KOPT-K1 (cell line): ENCODE data around the gene HIVEP3.
"Not testable (repeated sequence)": the region's sequence is repeated elsewhere in the genome, so short reads cannot be mapped to it uniquely, and the experiment has no call there.

ENCODE experiments used
- H3K27ac ChIP-seq: fragments of 200-600 bp; sonication (generic); 2 replicates; pipeline ENCODE4 v1.5.1; 2016; ENCODE audit warnings: antibody characterized with exemption, mild to moderate bottlenecking, low read depth, low read length; ENCODE audit not compliant: poor library complexity, severe bottlenecking
- H3K36me3 ChIP-seq: fragments of 200-600 bp; sonication (generic); 2 replicates; pipeline ENCODE4 v1.5.1; 2017; ENCODE audit warnings: antibody characterized with exemption, mild to moderate bottlenecking, low read length, moderate library complexity; ENCODE audit not compliant: insufficient read depth
- H3K9me3 ChIP-seq: fragments of 200-600 bp; sonication (generic); 2 replicates; pipeline ENCODE4 v1.5.1; 2017; ENCODE audit warnings: antibody characterized with exemption, low read length, mild to moderate bottlenecking; ENCODE audit not compliant: insufficient read depth, poor library complexity, severe bottlenecking

The HIVEP3 gene

GRCh38 chr1:41573785-41574713 is 344.7 kb downstream of the HIVEP3 start:
- Histone ChIP-seq H3K9me3 (no peaks in the 10 kb centered on the region), H3K36me3 (peaks cover 60% of the 10 kb centered on the region), H3K27ac (peak overlapping the region; percentile 53)

GRCh38 chr1:41573194-41573593 is 345.5 kb downstream of the HIVEP3 start:
- H3K36me3 ChIP-seq: peaks cover 58% of the 10 kb centered on the region
- no peak overlapping the region for H3K27ac ChIP-seq
- no peaks in the 10 kb centered on the region for H3K9me3 ChIP-seq

GRCh38 chr1:41572224-41572623 is 346.5 kb downstream of the HIVEP3 start:
- Histone ChIP-seq H3K9me3 (no peaks in the 10 kb centered on the region), H3K27ac (no peak overlapping the region), H3K36me3 (peaks cover 52% of the 10 kb centered on the region)

- Histone ChIP-seq H3K27ac (no peak overlapping the region), H3K9me3 (no peaks in the 10 kb centered on the region), H3K36me3 (peaks cover 56% of the 10 kb centered on the region)
These were observed 347.7 kb downstream of the HIVEP3 start for GRCh38 chr1:41571041-41571440.

DNA sequence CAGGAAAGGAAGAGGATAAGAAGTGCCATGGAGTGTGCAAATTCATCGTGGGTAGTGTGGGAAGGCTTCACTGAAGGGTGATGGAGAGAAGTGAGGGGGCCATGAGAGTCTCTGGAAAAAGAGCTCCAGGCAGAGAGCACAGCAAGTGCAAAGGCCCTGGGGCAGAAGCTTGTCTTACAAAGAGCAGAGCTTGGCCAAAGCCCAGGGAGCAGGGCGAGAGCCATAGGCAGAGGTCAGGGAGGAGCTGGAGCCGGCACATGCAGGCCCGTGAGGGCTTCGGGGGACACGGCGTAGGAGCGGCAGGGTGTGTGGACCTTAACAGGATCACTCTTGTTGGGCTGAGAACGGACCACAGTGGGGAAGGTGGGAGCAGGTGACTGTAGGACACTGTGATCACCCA is 350.5 kb downstream of the HIVEP3 start:
- H3K36me3 ChIP-seq: peaks cover 40% of the 10 kb centered on the region
- H3K9me3 ChIP-seq: no peaks in the 10 kb centered on the region
- no peak overlapping the region for H3K27ac ChIP-seq

DNA sequence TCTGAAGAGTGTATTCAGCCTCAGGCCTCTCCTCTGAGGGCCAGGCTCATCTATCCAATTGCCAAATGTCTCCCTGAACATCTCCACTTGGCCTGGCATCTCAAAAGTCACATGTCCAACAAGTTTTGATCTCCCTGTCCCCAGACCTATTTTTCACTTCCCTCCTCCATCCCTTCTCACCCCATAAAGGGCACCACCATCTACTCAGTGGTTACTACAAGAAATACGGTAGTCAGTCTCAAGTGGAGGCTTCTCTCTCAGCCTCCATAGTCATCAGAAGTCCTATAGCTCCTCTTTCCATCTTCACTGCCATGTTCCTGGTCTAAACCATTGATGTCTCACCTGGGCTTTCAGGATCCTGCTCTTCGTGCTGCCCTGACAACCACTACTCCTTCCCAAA is 351.8 kb downstream of the HIVEP3 start:
- no peaks in the 10 kb centered on the region for H3K9me3 ChIP-seq
- H3K27ac ChIP-seq: no peak overlapping the region
- peaks cover 30% of the 10 kb centered on the region for H3K36me3 ChIP-seq

- Histone ChIP-seq H3K27ac (no peak overlapping the region), H3K9me3 (no peaks in the 10 kb centered on the region), H3K36me3 (peaks cover 24% of the 10 kb centered on the region)
These were observed 352.3 kb downstream of the HIVEP3 start for GRCh38 chr1:41566274-41566885.

GRCh38 chr1:41564741-41565475 is 353.8 kb downstream of the HIVEP3 start:
- Histone ChIP-seq H3K27ac (no peak overlapping the region), H3K9me3 (no peaks in the 10 kb centered on the region), H3K36me3 (peaks cover 21% of the 10 kb centered on the region)

DNA sequence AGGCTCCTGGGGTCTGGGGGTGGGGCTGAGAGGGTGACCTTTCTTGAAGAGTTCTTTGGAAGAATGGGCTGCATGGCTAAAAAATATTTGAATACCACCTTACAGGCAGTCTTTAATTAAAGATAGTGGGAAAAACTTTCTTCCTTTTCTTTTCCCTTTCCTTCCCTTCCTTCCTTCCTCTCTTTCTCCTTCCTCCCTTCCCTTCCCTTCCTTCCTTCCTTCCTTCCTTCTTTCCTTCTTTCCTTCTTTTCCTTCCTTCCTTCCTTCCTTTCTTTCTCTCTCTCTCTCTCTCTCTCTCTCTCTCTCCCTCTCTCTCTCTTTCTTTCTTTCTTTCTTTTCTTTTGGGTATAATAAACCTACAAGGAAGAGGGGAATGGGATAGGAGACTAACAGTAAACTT is 356.4 kb downstream of the HIVEP3 start:
- peaks cover 2% of the 10 kb centered on the region for H3K9me3 ChIP-seq
- H3K27ac ChIP-seq: no peak overlapping the region
- H3K36me3 ChIP-seq: peaks cover 24% of the 10 kb centered on the region

DNA sequence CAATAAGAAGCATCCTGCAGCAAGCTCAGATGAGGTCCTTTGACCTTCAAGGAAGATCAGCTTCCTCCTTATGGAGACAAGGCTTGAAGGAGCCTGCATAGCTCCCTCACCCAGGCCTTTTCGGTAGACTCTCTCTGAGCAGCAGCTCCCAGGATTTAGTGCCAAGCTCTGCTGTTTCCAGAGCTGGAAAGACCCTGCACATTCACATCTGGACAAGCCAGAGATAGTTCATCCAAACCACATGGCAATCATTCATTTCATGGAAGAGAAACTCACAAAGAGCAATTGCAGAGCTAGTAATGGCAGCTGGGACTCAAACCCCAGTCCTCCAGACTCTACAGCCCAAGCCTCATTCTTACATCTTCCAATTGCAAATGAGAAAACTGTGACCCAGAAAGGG is 357.8 kb downstream of the HIVEP3 start:
- Histone ChIP-seq H3K27ac (no peak overlapping the region), H3K9me3 (peaks cover 9% of the 10 kb centered on the region), H3K36me3 (peaks cover 29% of the 10 kb centered on the region)

- Histone ChIP-seq H3K36me3 (peaks cover 33% of the 10 kb centered on the region), H3K27ac (no peak overlapping the region), H3K9me3 (peaks cover 9% of the 10 kb centered on the region)
These were observed 358.2 kb downstream of the HIVEP3 start for GRCh38 chr1:41560496-41560895.

- no peak overlapping the region for H3K27ac ChIP-seq
- peaks cover 14% of the 10 kb centered on the region for H3K9me3 ChIP-seq
- peaks cover 35% of the 10 kb centered on the region for H3K36me3 ChIP-seq
These were observed 359.4 kb downstream of the HIVEP3 start for GRCh38 chr1:41559331-41559730.

GRCh38 chr1:41558761-41559171 is 360.0 kb downstream of the HIVEP3 start:
- Histone ChIP-seq H3K36me3 (peaks cover 35% of the 10 kb centered on the region), H3K9me3 (peaks cover 14% of the 10 kb centered on the region), H3K27ac (no peak overlapping the region)

DNA sequence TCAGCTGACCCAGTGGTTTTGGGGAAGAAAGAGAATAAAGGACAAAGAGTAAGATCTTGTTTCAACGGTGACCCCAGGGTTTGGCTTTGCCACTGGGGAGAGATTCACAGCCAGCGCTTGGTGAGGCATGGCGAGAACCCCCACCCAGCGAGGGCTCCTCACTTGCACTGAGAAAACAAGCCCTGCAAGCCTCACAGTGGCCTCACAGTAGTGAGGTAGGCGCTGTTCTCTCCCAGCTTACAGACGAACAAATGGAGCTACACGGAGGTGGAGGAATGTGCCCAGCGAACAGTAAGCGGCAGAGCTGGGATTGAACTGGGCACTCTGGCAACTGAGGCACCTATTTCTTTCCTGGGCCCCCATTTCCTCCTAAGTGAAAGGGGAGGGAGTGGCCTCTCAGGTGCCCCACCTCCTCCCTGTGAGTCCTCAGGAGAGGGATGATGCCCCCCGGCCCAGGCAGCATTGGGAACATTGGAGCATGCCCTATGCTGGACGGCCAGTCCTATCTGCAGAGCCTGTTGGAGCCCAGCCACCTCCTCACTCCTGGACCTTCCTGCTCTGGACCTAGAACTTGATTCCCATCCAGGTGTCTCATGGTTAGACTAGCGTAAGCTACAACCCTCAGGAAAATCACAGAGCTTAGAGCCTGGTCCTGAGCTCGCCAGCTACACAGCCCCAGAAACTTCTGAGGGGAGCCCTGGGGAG is 360.8 kb downstream of the HIVEP3 start:
- Histone ChIP-seq H3K9me3 (peaks cover 14% of the 10 kb centered on the region), H3K36me3 (peaks cover 35% of the 10 kb centered on the region), H3K27ac (no peak overlapping the region)

GRCh38 chr1:41554746-41555145 is 364.0 kb downstream of the HIVEP3 start:
- H3K36me3 ChIP-seq: peaks cover 23% of the 10 kb centered on the region
- H3K27ac ChIP-seq: not testable (repeated sequence)
- peaks cover 14% of the 10 kb centered on the region for H3K9me3 ChIP-seq
